ENCODE results near the gene SYNM. TPM values are rescaled to one million over a fixed set of nuclear protein-coding genes. Genes with fewer than 3 reads are reported as not detected.
"Not testable (repeated sequence)": the region's sequence is repeated elsewhere in the genome, so short reads cannot be mapped to it uniquely, and the experiment has no call there.

Gene SYNM
- polyA plus RNA-seq (ENCODE audit: insufficient read length in 10 of 10) = 10 to 100 TPM; 24.1 to 83.1 (median 64.2) TPM
- long read RNA-seq, donor 1, full-length matches to known transcripts = 23 of 23 reads
- long read RNA-seq, donor 1, partial matches to known transcripts = 0 of 23 reads
- long read RNA-seq, donor 1, other reads (novel, unspliced or antisense) = 0 of 23 reads
- long read RNA-seq, donor 2, full-length matches to known transcripts = 22 of 30 reads
- long read RNA-seq, donor 2, partial matches to known transcripts = 8 of 30 reads
- long read RNA-seq, donor 2, other reads (novel, unspliced or antisense) = 0 of 30 reads
- long read RNA-seq, donor 3 = 0 reads
- long read RNA-seq, donor 4, full-length matches to known transcripts = 13 of 13 reads
- long read RNA-seq, donor 4, partial matches to known transcripts = 0 of 13 reads
- long read RNA-seq, donor 4, other reads (novel, unspliced or antisense) = 0 of 13 reads
- long read RNA-seq, donor 5, full-length matches to known transcripts = 16 of 21 reads
- long read RNA-seq, donor 5, partial matches to known transcripts = 5 of 21 reads
- long read RNA-seq, donor 5, other reads (novel, unspliced or antisense) = 0 of 21 reads
- long read RNA-seq, donor 6, full-length matches to known transcripts = 23 of 32 reads
- long read RNA-seq, donor 6, partial matches to known transcripts = 9 of 32 reads
- long read RNA-seq, donor 6, other reads (novel, unspliced or antisense) = 0 of 32 reads
- long read RNA-seq, donor 7, full-length matches to known transcripts = 11 of 16 reads
- long read RNA-seq, donor 7, partial matches to known transcripts = 5 of 16 reads
- long read RNA-seq, donor 7, other reads (novel, unspliced or antisense) = 0 of 16 reads
- long read RNA-seq, donor 8, full-length matches to known transcripts = 3 of 3 reads
- long read RNA-seq, donor 8, partial matches to known transcripts = 0 of 3 reads
- long read RNA-seq, donor 8, other reads (novel, unspliced or antisense) = 0 of 3 reads
- long read RNA-seq, donor 9, full-length matches to known transcripts = 6 of 6 reads
- long read RNA-seq, donor 9, partial matches to known transcripts = 0 of 6 reads
- long read RNA-seq, donor 9, other reads (novel, unspliced or antisense) = 0 of 6 reads

GRCh38 chr15:99104788-99105513 is at the start of gene SYNM:
SYNM (plus strand) TSS chr15:99105080; CDS start chr15:99105200, 120 bp downstream.
- DNase-seq = peak; percentile 69 to 90 (median 84)

- no peak for DNase-seq
These were observed 49.2 kb upstream of the SYNM start for GRCh38 chr15:99055555-99056134.

GRCh38 chr15:99057020-99057419 is 47.9 kb upstream of the SYNM start:
- peak in 1 of 3 donors; percentile 16 for DNase-seq

GRCh38 chr15:99057697-99058420 is 47.0 kb upstream of the SYNM start:
- DNase-seq = peak in 1 of 3 donors; percentile 32

GRCh38 chr15:99058421-99058870 is 46.4 kb upstream of the SYNM start:
- DNase-seq = no peak

- peak; percentile 91 to 94 (median 93) for DNase-seq
These were observed 45.6 kb upstream of the SYNM start for GRCh38 chr15:99059010-99059981.

GRCh38 chr15:99060186-99060585 is 44.7 kb upstream of the SYNM start:
- not testable (repeated sequence) for DNase-seq

- no peak for DNase-seq
These were observed 42.7 kb upstream of the SYNM start for GRCh38 chr15:99062226-99062625.

- no peak for DNase-seq
These were observed 36.7 kb upstream of the SYNM start for GRCh38 chr15:99068186-99068585.

GRCh38 chr15:99070208-99070607 is 34.7 kb upstream of the SYNM start:
- no peak for DNase-seq

- no peak for DNase-seq
These were observed 33.7 kb upstream of the SYNM start for GRCh38 chr15:99071091-99071680.

- DNase-seq = no peak
These were observed 31.7 kb upstream of the SYNM start for GRCh38 chr15:99073008-99073717.

- DNase-seq = no peak
These were observed 30.4 kb upstream of the SYNM start for GRCh38 chr15:99074446-99074845.

GRCh38 chr15:99075059-99075652 is 29.7 kb upstream of the SYNM start:
- not testable (repeated sequence) for DNase-seq

- no peak for DNase-seq
These were observed 28.8 kb upstream of the SYNM start for GRCh38 chr15:99076109-99076508.

GRCh38 chr15:99076555-99077308 is 28.1 kb upstream of the SYNM start:
- peak; percentile 79 to 90 (median 82) for DNase-seq

GRCh38 chr15:99082798-99083197 is 22.1 kb upstream of the SYNM start:
- DNase-seq = no peak
